Neural progenitor cell (in vitro differentiated cells): ENCODE data around the gene LRRTM4.

ENCODE experiments used
- EZH2 ChIP-seq: fragments of 200-600 bp; sonication (generic); IDR thresholded peaks from 2 replicates; pipeline ENCODE4 v1.6.1; 2017; ENCODE audit warnings: antibody characterized with exemption, mild to moderate bottlenecking, moderate library complexity
- EZH2phosphoT487 ChIP-seq: fragments of 200-600 bp; sonication (generic); IDR thresholded peaks from 2 replicates; pipeline ENCODE4 v1.6.1; 2017; ENCODE audit warnings: antibody characterized with exemption
- TF ChIP-seq, protein P1 (sequence below): fragments of 200-600 bp; sonication (generic); IDR thresholded peaks from 2 replicates; pipeline ENCODE4 v1.5.1; 2017; ENCODE audit warnings: antibody characterized with exemption, mild to moderate bottlenecking

DNA sequence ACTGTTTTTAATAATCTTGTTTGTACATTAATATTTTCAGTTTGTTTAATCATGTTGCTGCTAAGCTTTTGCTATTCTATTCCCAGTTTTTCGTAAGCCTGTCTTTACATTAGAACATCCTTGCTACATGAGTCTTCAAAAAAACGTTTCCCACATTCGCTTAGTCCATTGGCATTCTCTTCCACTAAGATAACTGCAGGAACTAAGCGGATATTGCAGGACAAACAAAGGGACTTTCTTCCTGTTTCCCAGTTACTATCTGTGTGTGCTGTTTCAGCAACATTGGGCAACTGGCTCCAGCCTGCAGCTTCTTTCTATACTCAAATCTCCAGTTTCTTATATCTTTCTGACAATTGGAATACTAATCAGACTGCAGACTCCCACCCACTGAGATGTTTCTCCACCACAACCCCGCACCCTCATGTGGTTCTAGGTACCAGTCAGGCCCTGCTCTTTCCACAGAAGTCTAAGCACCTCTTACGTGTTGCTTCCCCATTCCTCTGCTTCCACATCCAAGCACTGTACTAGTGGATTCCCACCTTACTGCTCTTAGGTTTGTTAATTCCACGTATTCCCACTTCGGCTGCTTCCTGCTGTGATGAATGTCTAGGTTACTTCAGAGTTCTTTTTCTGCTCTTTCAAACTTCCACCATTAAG is 420.3 kb downstream of the LRRTM4 start:
- TF ChIP-seq EZH2: no peak
- TF ChIP-seq, protein P1, sequence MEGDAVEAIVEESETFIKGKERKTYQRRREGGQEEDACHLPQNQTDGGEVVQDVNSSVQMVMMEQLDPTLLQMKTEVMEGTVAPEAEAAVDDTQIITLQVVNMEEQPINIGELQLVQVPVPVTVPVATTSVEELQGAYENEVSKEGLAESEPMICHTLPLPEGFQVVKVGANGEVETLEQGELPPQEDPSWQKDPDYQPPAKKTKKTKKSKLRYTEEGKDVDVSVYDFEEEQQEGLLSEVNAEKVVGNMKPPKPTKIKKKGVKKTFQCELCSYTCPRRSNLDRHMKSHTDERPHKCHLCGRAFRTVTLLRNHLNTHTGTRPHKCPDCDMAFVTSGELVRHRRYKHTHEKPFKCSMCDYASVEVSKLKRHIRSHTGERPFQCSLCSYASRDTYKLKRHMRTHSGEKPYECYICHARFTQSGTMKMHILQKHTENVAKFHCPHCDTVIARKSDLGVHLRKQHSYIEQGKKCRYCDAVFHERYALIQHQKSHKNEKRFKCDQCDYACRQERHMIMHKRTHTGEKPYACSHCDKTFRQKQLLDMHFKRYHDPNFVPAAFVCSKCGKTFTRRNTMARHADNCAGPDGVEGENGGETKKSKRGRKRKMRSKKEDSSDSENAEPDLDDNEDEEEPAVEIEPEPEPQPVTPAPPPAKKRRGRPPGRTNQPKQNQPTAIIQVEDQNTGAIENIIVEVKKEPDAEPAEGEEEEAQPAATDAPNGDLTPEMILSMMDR: no peak
- TF ChIP-seq EZH2phosphoT487: no peak
